CD14-positive monocyte (primary cell): ENCODE results near the gene POLR2F. TPM values are rescaled to one million over a fixed set of nuclear protein-coding genes. Genes with fewer than 3 reads are reported as not detected.

Experiments used
- DNase-seq, 3 donors: peaks; one replicate each; pipeline ENCODE4 v3.0.0-alpha.2; 2011 to 2022
- H2AFZ ChIP-seq: 2 replicates; pipeline ENCODE4 v1.6.0; 2012; ENCODE audit warnings: mild to moderate bottlenecking, low read depth, low read length, inconsistent platforms; ENCODE audit not compliant: insufficient read depth, poor library complexity, severe bottlenecking
- H3K27ac ChIP-seq, 2 donors: 1 replicate in 1 of 2; 2 replicates in 1 of 2; pipeline ENCODE4 v1.5.1; 2012 to 2013; ENCODE audit warnings: low read length in 2 of 2, control low read depth in 1 of 2, inconsistent platforms in 1 of 2, low read depth in 1 of 2, mild to moderate bottlenecking in 1 of 2
- H3K27me3 ChIP-seq, 2 donors: one replicate each; pipeline versions ENCODE4 v1.6.0 to v1.6.1; 2011 to 2013; ENCODE audit warnings: low read length in 2 of 2; ENCODE audit not compliant: control insufficient read depth in 2 of 2, insufficient read depth in 2 of 2
- H3K36me3 ChIP-seq, 2 donors: replicated peaks in 1 of 2; 1 replicate in 1 of 2; 2 replicates in 1 of 2; pipeline versions ENCODE4 v1.5.1 to v1.6.1; 2012 to 2013; ENCODE audit warnings: low read length in 2 of 2, control low read depth in 1 of 2, inconsistent platforms in 1 of 2, mild to moderate bottlenecking in 1 of 2; ENCODE audit not compliant: insufficient read depth in 2 of 2, control insufficient read depth in 1 of 2
- H3K4me1 ChIP-seq, 2 donors: 1 replicate in 1 of 2; 2 replicates in 1 of 2; pipeline versions ENCODE4 v1.5.1 to v1.6.1; 2012 to 2013; ENCODE audit warnings: low read length in 2 of 2, control low read depth in 1 of 2, inconsistent platforms in 1 of 2, mild to moderate bottlenecking in 1 of 2, moderate library complexity in 1 of 2; ENCODE audit not compliant: insufficient read depth in 2 of 2, control insufficient read depth in 1 of 2
- H3K4me2 ChIP-seq: replicated peaks from 2 replicates; pipeline ENCODE3; 2012; ENCODE audit warnings: low read length, moderate library complexity, mild to moderate bottlenecking; ENCODE audit not compliant: poor library complexity, severe bottlenecking; ENCODE audit errors: extremely low read depth
- H3K4me3 ChIP-seq, 3 experiments: fragments of 200-600 bp in 1 of 3; sonication (generic) in 1 of 3; replicated peaks in 1 of 3; 1 replicate in 2 of 3; 2 replicates in 1 of 3; pipeline ENCODE4 v1.5.1; 2011 to 2013; ENCODE audit warnings: low read length in 3 of 3, mild to moderate bottlenecking in 3 of 3, control low read depth in 2 of 3, low read depth in 2 of 3, inconsistent platforms in 1 of 3, moderate library complexity in 1 of 3
- H3K79me2 ChIP-seq: 2 replicates; pipeline ENCODE4 v1.6.0; 2012; ENCODE audit warnings: mild to moderate bottlenecking, control low read depth, inconsistent platforms, low read length, moderate library complexity; ENCODE audit not compliant: insufficient read depth
- H3K9ac ChIP-seq: 2 replicates; pipeline ENCODE4 v1.6.0; 2017; ENCODE audit warnings: low read length, mild to moderate bottlenecking; ENCODE audit not compliant: insufficient read depth, poor library complexity, severe bottlenecking
- H3K9me3 ChIP-seq, 2 donors: replicated peaks in 1 of 2; 1 replicate in 1 of 2; 2 replicates in 1 of 2; pipeline versions ENCODE4 v1.5.1 to v1.6.1; 2012 to 2013; ENCODE audit warnings: low read length in 2 of 2, control low read depth in 1 of 2; ENCODE audit not compliant: control insufficient read depth in 1 of 2, insufficient read depth in 1 of 2
- H4K20me1 ChIP-seq: 2 replicates; pipeline ENCODE4 v1.6.0; 2012; ENCODE audit warnings: mild to moderate bottlenecking, low read length, control low read depth, moderate library complexity; ENCODE audit not compliant: insufficient read depth
- H3K27ac Mint-ChIP-seq, 7 donors: one replicate each; pipeline ENCODE4 v1.8.0; 2020; ENCODE audit warnings: mild to moderate bottlenecking in 7 of 7, mixed read lengths in 7 of 7, moderate library complexity in 6 of 7, inconsistent platforms in 2 of 7
- H3K27me3 Mint-ChIP-seq, 3 donors: one replicate each; pipeline ENCODE4 v1.8.0; 2021 to 2022; ENCODE audit warnings: low read depth in 3 of 3, mild to moderate bottlenecking in 3 of 3, mixed read lengths in 3 of 3, moderate library complexity in 3 of 3, inconsistent platforms in 1 of 3
- H3K36me3 Mint-ChIP-seq, 2 donors: one replicate each; pipeline ENCODE4 v1.8.0; 2020; ENCODE audit warnings: mixed read lengths in 2 of 2, inconsistent platforms in 1 of 2, mild to moderate bottlenecking in 1 of 2
- H3K4me1 Mint-ChIP-seq: one replicate; pipeline ENCODE4 v1.8.0; 2020; ENCODE audit warnings: mild to moderate bottlenecking, mixed read lengths
- H3K4me3 Mint-ChIP-seq, 2 donors: one replicate each; pipeline ENCODE4 v1.8.0; 2020; ENCODE audit warnings: mild to moderate bottlenecking in 2 of 2, mixed read lengths in 2 of 2, moderate library complexity in 1 of 2
- H3K9me3 Mint-ChIP-seq, 7 donors: one replicate each; pipeline ENCODE4 v1.8.0; 2020 to 2022; ENCODE audit warnings: mixed read lengths in 7 of 7, mild to moderate bottlenecking in 6 of 7, moderate library complexity in 6 of 7, inconsistent platforms in 2 of 7
- WGBS: methylation state at CpG from one replicate; pipeline ENCODE4 v1.1.5; 2013; ENCODE audit warnings: missing lambda C conversion rate; ENCODE audit not compliant: insufficient coverage; 5-methylcytosine and 5-hydroxymethylcytosine counted together
- intact Hi-C, 2 donors: fragments of 100-400 bp; cut with micrococcal nuclease; formaldehyde crosslinking; loops; one replicate each; pipeline versions ENCODE4 v1.15.0 to v1.15.1; 2023
- polyA plus RNA-seq, 3 donors: library from polyadenylated mRNA; depleted of rRNA in 1 of 3; unstranded in 2 of 3; stranded (reverse) in 1 of 3; fragments of 300-500 nt in 2 of 3; fragments of >200 nt in 1 of 3; fragmentation: Illumina TruSeq in 2 of 3; gene quantifications; 1 replicate in 2 of 3; 2 replicates in 1 of 3; pipeline ENCODE4 v1.2.3, GENCODE V29; 2012 to 2021
- TF ChIP-seq, protein P1 (sequence below): fragments of 200-600 bp; IDR thresholded peaks from one replicate; pipeline ENCODE4 v1.8.0; 2022; ENCODE audit warnings: antibody characterized with exemption, mild to moderate bottlenecking

The POLR2F gene
- polyA plus RNA-seq, 3 donors: 45.4 to 182 (median 143) TPM

DNA sequence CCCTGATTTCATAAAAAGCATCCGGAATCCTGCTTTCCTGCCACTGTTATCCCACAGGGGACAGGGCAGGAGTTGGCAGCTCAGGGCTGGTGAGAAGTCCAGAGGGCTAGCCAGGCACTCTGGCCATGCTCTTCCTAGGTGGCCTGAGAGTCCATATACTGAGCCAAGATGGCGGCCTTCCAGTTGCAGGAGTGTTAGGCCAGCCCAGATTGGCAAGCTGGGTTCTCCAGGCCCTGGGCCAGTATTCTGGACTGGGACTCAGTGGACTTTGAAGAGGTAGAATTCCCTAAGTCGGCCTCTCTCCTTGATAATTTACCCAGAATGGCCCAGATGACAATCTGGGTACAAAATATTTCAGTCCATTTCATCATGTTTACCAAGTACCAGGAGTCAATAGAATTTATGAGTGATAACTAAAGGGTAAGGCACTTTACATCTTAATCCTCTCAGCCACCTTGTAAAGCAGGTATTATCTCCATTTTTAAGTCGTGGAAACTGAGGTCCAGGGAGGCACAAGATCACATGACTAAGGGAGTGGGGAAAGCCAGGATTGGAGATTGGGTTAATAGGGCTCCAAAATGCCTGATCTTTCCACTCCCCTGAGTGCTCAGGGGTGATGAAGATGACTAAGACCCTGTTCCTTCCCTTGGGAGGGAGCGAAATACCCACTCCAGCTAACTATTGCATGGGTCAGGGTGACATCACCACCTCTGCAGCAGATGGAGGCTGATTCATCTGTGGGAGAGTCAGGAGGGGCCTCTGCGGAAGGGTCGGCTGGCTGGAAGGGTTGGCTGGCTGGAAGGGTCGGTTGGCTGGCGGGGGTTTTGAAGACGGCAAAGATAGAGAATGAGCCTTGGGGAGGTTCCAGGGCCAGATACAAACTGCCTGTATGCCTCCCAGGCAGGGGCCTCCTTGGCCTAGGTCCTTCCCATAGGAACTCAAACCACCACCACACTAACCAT, 48.6 kb upstream of the POLR2F start:
- H3K36me3 ChIP-seq: no peaks in the 10 kb centered on the region
- H3K79me2 ChIP-seq: no peaks in the 10 kb centered on the region
- H3K4me3 Mint-ChIP-seq: peak overlapping the region; percentile 80 to 84
- H3K4me3 ChIP-seq: peak overlapping the region in 1 of 3 experiments; percentile 78
- H3K9me3 Mint-ChIP-seq: no peaks in the 10 kb centered on the region
- peaks cover 5 to 13% (median 9%) of the 10 kb centered on the region in 3 donors for H3K27me3 Mint-ChIP-seq
- H3K9ac ChIP-seq: peak overlapping the region; percentile 60
- DNase-seq: peak; percentile 72 to 94 (median 78)
- H2AFZ ChIP-seq: peak overlapping the region; percentile 90
- peak overlapping the region; percentile 92 for H3K4me2 ChIP-seq
- no peak overlapping the region for H3K27ac ChIP-seq
- H3K4me1 ChIP-seq: peaks cover 13 to 23% of the 10 kb centered on the region in 2 donors
- TF ChIP-seq, protein P1, sequence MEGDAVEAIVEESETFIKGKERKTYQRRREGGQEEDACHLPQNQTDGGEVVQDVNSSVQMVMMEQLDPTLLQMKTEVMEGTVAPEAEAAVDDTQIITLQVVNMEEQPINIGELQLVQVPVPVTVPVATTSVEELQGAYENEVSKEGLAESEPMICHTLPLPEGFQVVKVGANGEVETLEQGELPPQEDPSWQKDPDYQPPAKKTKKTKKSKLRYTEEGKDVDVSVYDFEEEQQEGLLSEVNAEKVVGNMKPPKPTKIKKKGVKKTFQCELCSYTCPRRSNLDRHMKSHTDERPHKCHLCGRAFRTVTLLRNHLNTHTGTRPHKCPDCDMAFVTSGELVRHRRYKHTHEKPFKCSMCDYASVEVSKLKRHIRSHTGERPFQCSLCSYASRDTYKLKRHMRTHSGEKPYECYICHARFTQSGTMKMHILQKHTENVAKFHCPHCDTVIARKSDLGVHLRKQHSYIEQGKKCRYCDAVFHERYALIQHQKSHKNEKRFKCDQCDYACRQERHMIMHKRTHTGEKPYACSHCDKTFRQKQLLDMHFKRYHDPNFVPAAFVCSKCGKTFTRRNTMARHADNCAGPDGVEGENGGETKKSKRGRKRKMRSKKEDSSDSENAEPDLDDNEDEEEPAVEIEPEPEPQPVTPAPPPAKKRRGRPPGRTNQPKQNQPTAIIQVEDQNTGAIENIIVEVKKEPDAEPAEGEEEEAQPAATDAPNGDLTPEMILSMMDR: no peak
- no peaks in the 10 kb centered on the region for H3K36me3 Mint-ChIP-seq
- peak overlapping the region; percentile 57 to 88 (median 64) for H3K27ac Mint-ChIP-seq
- H3K4me1 Mint-ChIP-seq: peaks cover 33% of the 10 kb centered on the region
- 100% methylated on average over 2 of the region's 10 CpGs for WGBS
- peaks cover 5% of the 10 kb centered on the region for H4K20me1 ChIP-seq
- H3K9me3 ChIP-seq: no peaks in the 10 kb centered on the region
- intact Hi-C loops: loop anchor here in 1 of 2 donors (5.0 kb wide), 1 partner anchor 47 kb away; the partner anchor contains the start of genes C22orf23 and POLR2F
- no peaks in the 10 kb centered on the region for H3K27me3 ChIP-seq

GRCh38 chr22:37905534-37906363, 47.8 kb upstream of the POLR2F start, which contains the start of gene MICALL1:
Gene MICALL1 (plus strand): TSS chr22:37906297. CDS start chr22:37906423, 126 bp downstream.
- Histone ChIP-seq H3K27ac (peak within 1 kb of the TSS in 1 of 2 donors; percentile 51), H3K9me3 (no peaks in the 10 kb centered on the region), H3K4me1 (peaks cover 13 to 23% of the 10 kb centered on the region in 2 donors), H3K4me2 (peak within 1 kb of the TSS; percentile 92), H3K79me2 (no peaks in the 10 kb centered on the region), H3K9ac (peak within 1 kb of the TSS; percentile 75), H3K36me3 (no peaks in the 10 kb centered on the region), H4K20me1 (peaks cover 5% of the 10 kb centered on the region), H2AFZ (peak within 1 kb of the TSS; percentile 90), H3K4me3 (peak within 1 kb of the TSS; percentile 35 to 78 (median 59)), H3K27me3 (no peaks in the 10 kb centered on the region)
- H3K9me3 Mint-ChIP-seq: no peaks in the 10 kb centered on the region
- peak within 1 kb of the TSS; percentile 80 to 85 for H3K4me3 Mint-ChIP-seq
- DNase-seq: peak; percentile 43 to 71 (median 65)
- 4% methylated on average over 89 of the region's 90 CpGs for WGBS
- H3K27ac Mint-ChIP-seq: peak within 1 kb of the TSS; percentile 57 to 88 (median 68)
- H3K36me3 Mint-ChIP-seq: no peaks in the 10 kb centered on the region
- H3K27me3 Mint-ChIP-seq: peaks cover 4 to 12% (median 9%) of the 10 kb centered on the region in 3 donors
- peaks cover 33% of the 10 kb centered on the region for H3K4me1 Mint-ChIP-seq
- TF ChIP-seq, protein P1: peak; percentile 24
- intact Hi-C loops: loop anchor here in 1 of 2 donors (5.0 kb wide), 1 partner anchor 47 kb away; the partner anchor contains the start of genes C22orf23 and POLR2F
